ENCODE measurements around the gene TENM4.

Gene TENM4

GRCh38 chr11:79465160-79465559 lies 24.3 kb upstream of the TENM4 start:
- no peaks in the 10 kb centered on the region for H3K27me3 Mint-ChIP-seq
- H3K36me3 Mint-ChIP-seq (ENCODE audit: low read depth): no peaks in the 10 kb centered on the region
- H3K27ac Mint-ChIP-seq: no peak overlapping the region
- no peak for DNase-seq
- peaks cover 3% of the 10 kb centered on the region for H3K9me3 Mint-ChIP-seq
- H3K4me1 Mint-ChIP-seq (ENCODE audit: low read depth): no peaks in the 10 kb centered on the region
- no peak overlapping the region for H3K4me3 Mint-ChIP-seq

GRCh38 chr11:79461666-79462645 lies 21.1 kb upstream of the TENM4 start:
- H3K4me3 Mint-ChIP-seq: no peak overlapping the region
- H3K9me3 Mint-ChIP-seq: peaks cover 3% of the 10 kb centered on the region
- H3K27me3 Mint-ChIP-seq: no peaks in the 10 kb centered on the region
- H3K36me3 Mint-ChIP-seq (ENCODE audit: low read depth): no peaks in the 10 kb centered on the region
- no peak overlapping the region for H3K27ac Mint-ChIP-seq
- no peaks in the 10 kb centered on the region for H3K4me1 Mint-ChIP-seq (ENCODE audit: low read depth)
- DNase-seq: no peak

GRCh38 chr11:79461144-79461543 lies 20.3 kb upstream of the TENM4 start:
- Mint-ChIP-seq H3K27me3 (peaks cover under 1% of the 10 kb centered on the region), H3K9me3 (peaks cover 3% of the 10 kb centered on the region), H3K4me1 (ENCODE audit: low read depth) (no peaks in the 10 kb centered on the region), H3K36me3 (ENCODE audit: low read depth) (no peaks in the 10 kb centered on the region), H3K4me3 (no peak overlapping the region), H3K27ac (no peak overlapping the region)
- DNase-seq: no peak

GRCh38 chr11:79458709-79459108 lies 17.9 kb upstream of the TENM4 start:
- H3K9me3 Mint-ChIP-seq: peaks cover 3% of the 10 kb centered on the region
- DNase-seq: no peak
- H3K27me3 Mint-ChIP-seq: peaks cover 4% of the 10 kb centered on the region
- no peak overlapping the region for H3K4me3 Mint-ChIP-seq
- no peaks in the 10 kb centered on the region for H3K36me3 Mint-ChIP-seq (ENCODE audit: low read depth)
- no peak overlapping the region for H3K27ac Mint-ChIP-seq
- H3K4me1 Mint-ChIP-seq (ENCODE audit: low read depth): no peaks in the 10 kb centered on the region

- H3K27ac Mint-ChIP-seq: no peak overlapping the region
- no peak for DNase-seq
- H3K36me3 Mint-ChIP-seq (ENCODE audit: low read depth): no peaks in the 10 kb centered on the region
- H3K4me3 Mint-ChIP-seq: no peak overlapping the region
- H3K4me1 Mint-ChIP-seq (ENCODE audit: low read depth): no peaks in the 10 kb centered on the region
- H3K9me3 Mint-ChIP-seq: peaks cover 3% of the 10 kb centered on the region
- peaks cover 4% of the 10 kb centered on the region for H3K27me3 Mint-ChIP-seq
Measured at GRCh38 chr11:79456501-79456900, 15.7 kb upstream of the TENM4 start.

- Mint-ChIP-seq H3K27me3 (peaks cover 4% of the 10 kb centered on the region), H3K4me3 (no peak overlapping the region), H3K36me3 (ENCODE audit: low read depth) (no peaks in the 10 kb centered on the region), H3K27ac (no peak overlapping the region), H3K4me1 (ENCODE audit: low read depth) (no peaks in the 10 kb centered on the region), H3K9me3 (peaks cover 2% of the 10 kb centered on the region)
- DNase-seq: no peak
Measured at GRCh38 chr11:79453617-79454016, 12.8 kb upstream of the TENM4 start.

GRCh38 chr11:79449040-79449439 lies 8.2 kb upstream of the TENM4 start:
- H3K9me3 Mint-ChIP-seq: peaks cover 2% of the 10 kb centered on the region
- peaks cover 4% of the 10 kb centered on the region for H3K27me3 Mint-ChIP-seq
- no peaks in the 10 kb centered on the region for H3K4me1 Mint-ChIP-seq (ENCODE audit: low read depth)
- no peak for DNase-seq
- no peak overlapping the region for H3K4me3 Mint-ChIP-seq
- no peaks in the 10 kb centered on the region for H3K36me3 Mint-ChIP-seq (ENCODE audit: low read depth)
- H3K27ac Mint-ChIP-seq: no peak overlapping the region

- peaks cover 2% of the 10 kb centered on the region for H3K9me3 Mint-ChIP-seq
- no peak for DNase-seq
- no peak overlapping the region for H3K4me3 Mint-ChIP-seq
- H3K27ac Mint-ChIP-seq: no peak overlapping the region
- no peaks in the 10 kb centered on the region for H3K4me1 Mint-ChIP-seq (ENCODE audit: low read depth)
- H3K27me3 Mint-ChIP-seq: peaks cover 22% of the 10 kb centered on the region
- H3K36me3 Mint-ChIP-seq (ENCODE audit: low read depth): no peaks in the 10 kb centered on the region
Measured at GRCh38 chr11:79447038-79447786, 6.4 kb upstream of the TENM4 start.

GRCh38 chr11:79444923-79445322 lies 4.1 kb upstream of the TENM4 start:
- Mint-ChIP-seq H3K36me3 (ENCODE audit: low read depth) (no peaks in the 10 kb centered on the region), H3K27me3 (peaks cover 40% of the 10 kb centered on the region), H3K9me3 (no peaks in the 10 kb centered on the region), H3K4me1 (ENCODE audit: low read depth) (peaks cover 5% of the 10 kb centered on the region), H3K4me3 (no peak overlapping the region), H3K27ac (no peak overlapping the region)
- DNase-seq: no peak

- H3K27ac Mint-ChIP-seq: no peak overlapping the region
- H3K9me3 Mint-ChIP-seq: no peaks in the 10 kb centered on the region
- no peaks in the 10 kb centered on the region for H3K36me3 Mint-ChIP-seq (ENCODE audit: low read depth)
- H3K27me3 Mint-ChIP-seq: peaks cover 68% of the 10 kb centered on the region
- H3K4me1 Mint-ChIP-seq (ENCODE audit: low read depth): peaks cover 16% of the 10 kb centered on the region
- DNase-seq: no peak
- H3K4me3 Mint-ChIP-seq: no peak overlapping the region
Measured at GRCh38 chr11:79441461-79441875, 638 bp upstream of the TENM4 start.

GRCh38 chr11:79439886-79440570 lies 802 bp downstream of the TENM4 start:
- Mint-ChIP-seq H3K27ac (no peak overlapping the region), H3K36me3 (ENCODE audit: low read depth) (no peaks in the 10 kb centered on the region), H3K4me1 (ENCODE audit: low read depth) (peaks cover 16% of the 10 kb centered on the region), H3K4me3 (no peak overlapping the region), H3K27me3 (peaks cover 79% of the 10 kb centered on the region), H3K9me3 (no peaks in the 10 kb centered on the region)
- DNase-seq: no peak

- Mint-ChIP-seq H3K27ac (no peak overlapping the region), H3K4me3 (no peak overlapping the region), H3K9me3 (no peaks in the 10 kb centered on the region), H3K36me3 (ENCODE audit: low read depth) (no peaks in the 10 kb centered on the region), H3K4me1 (ENCODE audit: low read depth) (peaks cover 16% of the 10 kb centered on the region), H3K27me3 (peaks cover 84% of the 10 kb centered on the region)
- DNase-seq: no peak
Measured at GRCh38 chr11:79439410-79439885, 1.4 kb downstream of the TENM4 start.

- Mint-ChIP-seq H3K4me1 (ENCODE audit: low read depth) (peaks cover 16% of the 10 kb centered on the region), H3K36me3 (ENCODE audit: low read depth) (no peaks in the 10 kb centered on the region), H3K27me3 (peaks cover 86% of the 10 kb centered on the region), H3K9me3 (no peaks in the 10 kb centered on the region), H3K4me3 (no peak overlapping the region), H3K27ac (no peak overlapping the region)
- no peak for DNase-seq
Measured at GRCh38 chr11:79438631-79439409, 2.0 kb downstream of the TENM4 start.
